Ureter (tissue), 1 donor: ENCODE measurements around the gene EXOC6. TPM values are rescaled to one million over a fixed set of nuclear protein-coding genes. Genes with fewer than 3 reads are reported as not detected.

Experiments
- DNase-seq: peaks from one replicate; pipeline ENCODE4 v3.0.0-alpha.2; 2020; ENCODE audit warnings: low spot score
- total RNA-seq: library from RNA; stranded (reverse); gene quantifications from one replicate; pipeline ENCODE4 v1.2.4, GENCODE V29; 2023
- donor health status: DM: yes; HTN: yes; CAD: no.

EXOC6 gene
- total RNA-seq, 1 donor from 2014 or later, result 16.6 TPM

- DNase-seq, result no peak
Measured at GRCh38 chr10:93026072-93026471, 177.8 kb downstream of the EXOC6 start.

- DNase-seq, result no peak
Measured at GRCh38 chr10:93027508-93027907, 179.2 kb downstream of the EXOC6 start.

GRCh38 chr10:93028883-93029282 lies 180.6 kb downstream of the EXOC6 start:
- no peak for DNase-seq

GRCh38 chr10:93030409-93030808 lies 182.1 kb downstream of the EXOC6 start:
- DNase-seq, result no peak

- DNase-seq, result no peak
Measured at GRCh38 chr10:93032105-93032808, 183.9 kb downstream of the EXOC6 start.

- no peak for DNase-seq
Measured at GRCh38 chr10:93032809-93033137, 184.5 kb downstream of the EXOC6 start.

GRCh38 chr10:93034426-93034825 lies 186.1 kb downstream of the EXOC6 start:
- no peak for DNase-seq

- DNase-seq, result no peak
Measured at GRCh38 chr10:93039110-93039509, 190.8 kb downstream of the EXOC6 start.

- no peak for DNase-seq
Measured at GRCh38 chr10:93039721-93040120, 191.4 kb downstream of the EXOC6 start.

GRCh38 chr10:93054486-93054885 lies 206.2 kb downstream of the EXOC6 start:
- DNase-seq, result no peak

GRCh38 chr10:93058139-93058538 lies 209.8 kb downstream of the EXOC6 start:
- DNase-seq, result no peak

GRCh38 chr10:93059975-93060886 lies 211.9 kb downstream of the EXOC6 start, which contains the start of gene CYP26C1:
Gene CYP26C1, plus strand, starts transcription at chr10:93060798. Its CDS starts 466 bp downstream, at chr10:93061264.
- no peak for DNase-seq

GRCh38 chr10:93060887-93061593 lies 212.7 kb downstream of the EXOC6 start:
- no peak for DNase-seq

GRCh38 chr10:93061594-93062513 lies 213.5 kb downstream of the EXOC6 start:
- DNase-seq, result no peak

GRCh38 chr10:93062514-93063143 lies 214.3 kb downstream of the EXOC6 start:
- no peak for DNase-seq

GRCh38 chr10:93063144-93063976 lies 215.0 kb downstream of the EXOC6 start:
- DNase-seq, result no peak

GRCh38 chr10:93063977-93064660 lies 215.8 kb downstream of the EXOC6 start:
- DNase-seq, result no peak

GRCh38 chr10:93064874-93065660 lies 216.7 kb downstream of the EXOC6 start:
- DNase-seq, result no peak
